Measurements from ENCODE around the gene CFTR. TPM values are rescaled to one million over a fixed set of nuclear protein-coding genes. Genes with fewer than 3 reads are reported as not detected.

CFTR gene
- total and polyA plus RNA-seq, 10 of the 15 experiments (the other 5 are each of a cell fraction or from before 2014, with no cell fraction given) = 0.02 to 2.3 (median 0.21) TPM; not detected in 1

DNA sequence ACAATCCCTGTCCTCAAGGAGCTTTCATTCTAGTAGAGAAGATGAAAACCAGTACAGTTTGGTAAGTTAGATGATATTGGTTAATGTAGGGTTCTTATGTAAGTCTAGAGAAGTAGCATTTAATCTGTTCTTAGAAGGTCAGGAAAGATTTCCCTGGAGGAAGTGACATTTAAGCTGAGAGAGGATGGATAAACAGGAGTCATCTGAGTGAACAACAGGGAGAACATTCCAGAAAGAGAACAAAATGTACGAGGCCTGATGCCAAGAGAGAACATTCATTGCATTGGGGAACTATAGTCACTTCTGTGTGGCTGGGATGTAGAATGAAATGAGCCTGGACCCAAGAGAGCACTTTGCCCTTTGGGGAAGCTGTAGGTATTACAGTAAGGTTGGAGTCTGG, 88.0 kb downstream of the CFTR start:
- in situ Hi-C loops (cut with MboI) = no loop called here
- ChIA-PET POLR2A (interaction anchor here (1.5 kb wide), 1 partner anchor 9 kb away, joined by 3 read pairs; no protein-coding TSS in a partner anchor), CTCF (interaction anchor here (0.7 kb wide), 1 partner anchor 1468 kb away, joined by 3 read pairs; no protein-coding TSS in a partner anchor), RAD21 (ENCODE audit: unreplicated experiment) (no interaction called here), SMC1A (ENCODE audit: uncharacterized antibody, unreplicated experiment) (interaction anchor here (1.3 to 2.1 kb wide), 2 partner anchors 11 to 93 kb away, joined by 4 to 7 read pairs; no protein-coding TSS in a partner anchor)
- no peaks in the 10 kb centered on the region; a peak in 1 of 4 replicates for H3K27me3 ChIP-seq (replicated peaks in 1 of 2; ENCODE audit: control insufficient read depth in 2 of 2, insufficient read depth in 2 of 2, low read length in 1 of 2)
- no peak overlapping the region for H3K9ac ChIP-seq (ENCODE audit: control insufficient read depth, insufficient read depth, low read length)
- no peak for DNase-seq (ENCODE audit: low read depth, low spot score)
- no peak for ATAC-seq
- H3K27ac ChIP-seq (ENCODE audit: control insufficient read depth, insufficient read depth) = no peak overlapping the region
- H3K4me3 ChIP-seq = no peak overlapping the region
- 0% methylated on average over 1 of the region's 1 CpG for WGBS (ENCODE audit: insufficient coverage, insufficient replicate concordance, low lambda C conversion rate, missing lambda C conversion rate)
- no peaks in the 10 kb centered on the region for H3K9me3 ChIP-seq (replicated peaks; ENCODE audit: control insufficient read depth, insufficient read depth, low read length)
- H3K4me2 ChIP-seq (ENCODE audit: control insufficient read depth, insufficient read depth) = no peak overlapping the region
- TF ChIP-seq FOS (IDR thresholded peaks at IDR 0.05; ENCODE audit: borderline replicate concordance, extremely low read depth, insufficient read length) = no peak
- TF ChIP-seq, protein P1, sequence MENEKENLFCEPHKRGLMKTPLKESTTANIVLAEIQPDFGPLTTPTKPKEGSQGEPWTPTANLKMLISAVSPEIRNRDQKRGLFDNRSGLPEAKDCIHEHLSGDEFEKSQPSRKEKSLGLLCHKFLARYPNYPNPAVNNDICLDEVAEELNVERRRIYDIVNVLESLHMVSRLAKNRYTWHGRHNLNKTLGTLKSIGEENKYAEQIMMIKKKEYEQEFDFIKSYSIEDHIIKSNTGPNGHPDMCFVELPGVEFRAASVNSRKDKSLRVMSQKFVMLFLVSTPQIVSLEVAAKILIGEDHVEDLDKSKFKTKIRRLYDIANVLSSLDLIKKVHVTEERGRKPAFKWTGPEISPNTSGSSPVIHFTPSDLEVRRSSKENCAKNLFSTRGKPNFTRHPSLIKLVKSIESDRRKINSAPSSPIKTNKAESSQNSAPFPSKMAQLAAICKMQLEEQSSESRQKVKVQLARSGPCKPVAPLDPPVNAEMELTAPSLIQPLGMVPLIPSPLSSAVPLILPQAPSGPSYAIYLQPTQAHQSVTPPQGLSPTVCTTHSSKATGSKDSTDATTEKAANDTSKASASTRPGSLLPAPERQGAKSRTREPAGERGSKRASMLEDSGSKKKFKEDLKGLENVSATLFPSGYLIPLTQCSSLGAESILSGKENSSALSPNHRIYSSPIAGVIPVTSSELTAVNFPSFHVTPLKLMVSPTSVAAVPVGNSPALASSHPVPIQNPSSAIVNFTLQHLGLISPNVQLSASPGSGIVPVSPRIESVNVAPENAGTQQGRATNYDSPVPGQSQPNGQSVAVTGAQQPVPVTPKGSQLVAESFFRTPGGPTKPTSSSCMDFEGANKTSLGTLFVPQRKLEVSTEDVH (IDR thresholded peaks at IDR 0.05; ENCODE audit: low read depth, partially characterized antibody) = no peak
- TF ChIP-seq, protein P2, sequence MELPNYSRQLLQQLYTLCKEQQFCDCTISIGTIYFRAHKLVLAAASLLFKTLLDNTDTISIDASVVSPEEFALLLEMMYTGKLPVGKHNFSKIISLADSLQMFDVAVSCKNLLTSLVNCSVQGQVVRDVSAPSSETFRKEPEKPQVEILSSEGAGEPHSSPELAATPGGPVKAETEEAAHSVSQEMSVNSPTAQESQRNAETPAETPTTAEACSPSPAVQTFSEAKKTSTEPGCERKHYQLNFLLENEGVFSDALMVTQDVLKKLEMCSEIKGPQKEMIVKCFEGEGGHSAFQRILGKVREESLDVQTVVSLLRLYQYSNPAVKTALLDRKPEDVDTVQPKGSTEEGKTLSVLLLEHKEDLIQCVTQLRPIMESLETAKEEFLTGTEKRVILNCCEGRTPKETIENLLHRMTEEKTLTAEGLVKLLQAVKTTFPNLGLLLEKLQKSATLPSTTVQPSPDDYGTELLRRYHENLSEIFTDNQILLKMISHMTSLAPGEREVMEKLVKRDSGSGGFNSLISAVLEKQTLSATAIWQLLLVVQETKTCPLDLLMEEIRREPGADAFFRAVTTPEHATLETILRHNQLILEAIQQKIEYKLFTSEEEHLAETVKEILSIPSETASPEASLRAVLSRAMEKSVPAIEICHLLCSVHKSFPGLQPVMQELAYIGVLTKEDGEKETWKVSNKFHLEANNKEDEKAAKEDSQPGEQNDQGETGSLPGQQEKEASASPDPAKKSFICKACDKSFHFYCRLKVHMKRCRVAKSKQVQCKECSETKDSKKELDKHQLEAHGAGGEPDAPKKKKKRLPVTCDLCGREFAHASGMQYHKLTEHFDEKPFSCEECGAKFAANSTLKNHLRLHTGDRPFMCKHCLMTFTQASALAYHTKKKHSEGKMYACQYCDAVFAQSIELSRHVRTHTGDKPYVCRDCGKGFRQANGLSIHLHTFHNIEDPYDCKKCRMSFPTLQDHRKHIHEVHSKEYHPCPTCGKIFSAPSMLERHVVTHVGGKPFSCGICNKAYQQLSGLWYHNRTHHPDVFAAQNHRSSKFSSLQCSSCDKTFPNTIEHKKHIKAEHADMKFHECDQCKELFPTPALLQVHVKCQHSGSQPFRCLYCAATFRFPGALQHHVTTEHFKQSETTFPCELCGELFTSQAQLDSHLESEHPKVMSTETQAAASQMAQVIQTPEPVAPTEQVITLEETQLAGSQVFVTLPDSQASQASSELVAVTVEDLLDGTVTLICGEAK (IDR thresholded peaks at IDR 0.05; ENCODE audit: borderline replicate concordance) = no peak
- no peak for TF ChIP-seq RFX5 (IDR thresholded peaks at IDR 0.05; ENCODE audit: low read depth, low read length)
- no peak for FAIRE-seq
- no peaks in the 10 kb centered on the region for H4K20me1 ChIP-seq (ENCODE audit: control insufficient read depth, insufficient read depth)
- no TSS peak for BruUV-seq (replicated peaks)
- no peaks in the 10 kb centered on the region for H3K36me3 ChIP-seq (ENCODE audit: control insufficient read depth in 2 of 2, insufficient read depth in 2 of 2, low read length in 1 of 2)
- intact Hi-C loops (cut with micrococcal nuclease; ENCODE audit: unreplicated experiment) = no loop called here
- H2AFZ ChIP-seq (ENCODE audit: control insufficient read depth, low read depth, low read length) = no peak overlapping the region
- H3K79me2 ChIP-seq (ENCODE audit: control insufficient read depth, insufficient read depth, low read length) = no peaks in the 10 kb centered on the region
- no peaks in the 10 kb centered on the region for H3K4me1 ChIP-seq (ENCODE audit: control insufficient read depth, insufficient read depth, low read length)

Data from GM12878 (cell line).